ENCODE results near the gene KCNAB1. TPM values are rescaled to one million over a fixed set of nuclear protein-coding genes. Genes with fewer than 3 reads are reported as not detected.
"Not testable (repeated sequence)": the region's sequence is repeated elsewhere in the genome, so short reads cannot be mapped to it uniquely, and the experiment has no call there.

Gene KCNAB1
- total RNA-seq, 1 experiment from 2014 or later, result not detected

- H3K27ac ChIP-seq (ENCODE audit: low read depth, low read length); H2AFZ ChIP-seq (ENCODE audit: low read depth, low read length, poor library complexity, severe bottlenecking); BruUV-seq (replicated peaks); H3K9ac ChIP-seq (ENCODE audit: low read length); H4K20me1 ChIP-seq (ENCODE audit: insufficient read depth); H3K4me1 ChIP-seq (ENCODE audit: control insufficient read depth in 1 of 2, insufficient read depth in 2 of 2, low read length in 2 of 2); H3K4me3 ChIP-seq (replicated peaks in 1 of 2; ENCODE audit: low read depth in 1 of 2, low read length in 2 of 2); H3K9me2 ChIP-seq (ENCODE audit: insufficient read depth); H3K4me2 ChIP-seq (ENCODE audit: low read length); H3K79me2 ChIP-seq (ENCODE audit: insufficient read depth, low read length); RAD21 ChIA-PET (ENCODE audit: low non-redundant PET in 1 of 2, low total read pairs in 2 of 2, uncharacterized antibody in 2 of 2, unreplicated experiment in 2 of 2); DNase-seq (ENCODE audit: low read depth, low spot score); POLR2A ChIA-PET; ATAC-seq; H3K9me3 ChIP-seq (ENCODE audit: control insufficient read depth in 1 of 2, insufficient read depth in 1 of 2, low read depth in 1 of 2, low read length in 2 of 2); intact Hi-C loops (cut with micrococcal nuclease); H3K27me3 ChIP-seq (ENCODE audit: insufficient read depth, low read length); H3K36me3 ChIP-seq (ENCODE audit: control insufficient read depth in 1 of 2, insufficient read depth in 2 of 2, low read length in 2 of 2); CTCF ChIA-PET: not testable (repeated sequence)
Observed at GRCh38 chr3:156569016-156569415, 448.6 kb downstream of the KCNAB1 start.

GRCh38 chr3:156569881-156570280 is 449.5 kb downstream of the KCNAB1 start:
- BruUV-seq (replicated peaks); H3K27me3 ChIP-seq (ENCODE audit: insufficient read depth, low read length); H3K4me3 ChIP-seq (replicated peaks in 1 of 2; ENCODE audit: low read depth in 1 of 2, low read length in 2 of 2); intact Hi-C loops (cut with micrococcal nuclease); H4K20me1 ChIP-seq (ENCODE audit: insufficient read depth); H3K36me3 ChIP-seq (ENCODE audit: control insufficient read depth in 1 of 2, insufficient read depth in 2 of 2, low read length in 2 of 2); POLR2A ChIA-PET; H3K9ac ChIP-seq (ENCODE audit: low read length); H3K9me3 ChIP-seq (ENCODE audit: control insufficient read depth in 1 of 2, insufficient read depth in 1 of 2, low read depth in 1 of 2, low read length in 2 of 2); H3K79me2 ChIP-seq (ENCODE audit: insufficient read depth, low read length); H3K4me2 ChIP-seq (ENCODE audit: low read length); H3K27ac ChIP-seq (ENCODE audit: low read depth, low read length); H3K4me1 ChIP-seq (ENCODE audit: control insufficient read depth in 1 of 2, insufficient read depth in 2 of 2, low read length in 2 of 2); DNase-seq (ENCODE audit: low read depth, low spot score); ATAC-seq; RAD21 ChIA-PET (ENCODE audit: low non-redundant PET in 1 of 2, low total read pairs in 2 of 2, uncharacterized antibody in 2 of 2, unreplicated experiment in 2 of 2); CTCF ChIA-PET; H3K9me2 ChIP-seq (ENCODE audit: insufficient read depth); H2AFZ ChIP-seq (ENCODE audit: low read depth, low read length, poor library complexity, severe bottlenecking): not testable (repeated sequence)

GRCh38 chr3:156575641-156576040 is 455.3 kb downstream of the KCNAB1 start:
- BruUV-seq (replicated peaks), result no TSS peak
- Histone ChIP-seq H4K20me1 (ENCODE audit: insufficient read depth) (no peaks in the 10 kb centered on the region), H3K9ac (ENCODE audit: low read length) (no peak overlapping the region), H3K4me1 (ENCODE audit: control insufficient read depth in 1 of 2, insufficient read depth in 2 of 2, low read length in 2 of 2) (no peaks in the 10 kb centered on the region), H3K79me2 (ENCODE audit: insufficient read depth, low read length) (no peaks in the 10 kb centered on the region), H3K27ac (ENCODE audit: low read depth, low read length) (no peak overlapping the region), H3K9me2 (ENCODE audit: insufficient read depth) (no peaks in the 10 kb centered on the region), H3K36me3 (ENCODE audit: control insufficient read depth in 1 of 2, insufficient read depth in 2 of 2, low read length in 2 of 2) (no peaks in the 10 kb centered on the region), H3K9me3 (ENCODE audit: control insufficient read depth in 1 of 2, insufficient read depth in 1 of 2, low read depth in 1 of 2, low read length in 2 of 2) (no peaks in the 10 kb centered on the region), H2AFZ (ENCODE audit: low read depth, low read length, poor library complexity, severe bottlenecking) (no peak overlapping the region), H3K27me3 (ENCODE audit: insufficient read depth, low read length) (no peaks in the 10 kb centered on the region), H3K4me3 (replicated peaks in 1 of 2; ENCODE audit: low read depth in 1 of 2, low read length in 2 of 2) (no peak overlapping the region), H3K4me2 (ENCODE audit: low read length) (no peak overlapping the region)
- ATAC-seq (no peak), DNase-seq (ENCODE audit: low read depth, low spot score) (no peak)
- CTCF ChIA-PET, result no interaction called here
- RAD21 ChIA-PET (ENCODE audit: low non-redundant PET in 1 of 2, low total read pairs in 2 of 2, uncharacterized antibody in 2 of 2, unreplicated experiment in 2 of 2), result no interaction called here
- POLR2A ChIA-PET, result no interaction called here
- intact Hi-C loops (cut with micrococcal nuclease), result no loop called here
- no peak for TF ChIP-seq JUND (IDR thresholded peaks at IDR 0.05)
- TF ChIP-seq CEBPB (IDR thresholded peaks at IDR 0.05; ENCODE audit: low read depth), result no peak
- no peak for TF ChIP-seq POLR2AphosphoS5 (IDR thresholded peaks at IDR 0.05; ENCODE audit: low read depth, low read length)
- TF ChIP-seq MAX (IDR thresholded peaks at IDR 0.05), result no peak
- TF ChIP-seq, protein P1, sequence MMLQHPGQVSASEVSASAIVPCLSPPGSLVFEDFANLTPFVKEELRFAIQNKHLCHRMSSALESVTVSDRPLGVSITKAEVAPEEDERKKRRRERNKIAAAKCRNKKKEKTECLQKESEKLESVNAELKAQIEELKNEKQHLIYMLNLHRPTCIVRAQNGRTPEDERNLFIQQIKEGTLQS (IDR thresholded peaks at IDR 0.05), result no peak
- TF ChIP-seq ZFX (IDR thresholded peaks at IDR 0.05), result no peak
- no peak for TF ChIP-seq REST (IDR thresholded peaks at IDR 0.05; ENCODE audit: low read depth)
- no peak for TF ChIP-seq CTCF (IDR thresholded peaks at IDR 0.05 in 2 of 3, conservative IDR thresholded peaks at IDR 0.05 in 1 of 3; ENCODE audit: borderline replicate concordance in 1 of 3, insufficient read depth in 1 of 3, low read depth in 2 of 3, low read length in 2 of 3)

All from HCT116 (cell line).